NCI-H2196 treated with DMSO at 0.1 percent for 48 hours (cell line): ENCODE measurements around the gene RPP30.
"Not testable (repeated sequence)": the region's sequence is repeated elsewhere in the genome, so short reads cannot be mapped to it uniquely, and the experiment has no call there.

Experiments
- DNase-seq: peaks from one replicate; lab custom pipeline; 2025; ENCODE audit not compliant: unreplicated experiment; lab: John Stamatoyannopoulos, UW

The RPP30 gene

DNA sequence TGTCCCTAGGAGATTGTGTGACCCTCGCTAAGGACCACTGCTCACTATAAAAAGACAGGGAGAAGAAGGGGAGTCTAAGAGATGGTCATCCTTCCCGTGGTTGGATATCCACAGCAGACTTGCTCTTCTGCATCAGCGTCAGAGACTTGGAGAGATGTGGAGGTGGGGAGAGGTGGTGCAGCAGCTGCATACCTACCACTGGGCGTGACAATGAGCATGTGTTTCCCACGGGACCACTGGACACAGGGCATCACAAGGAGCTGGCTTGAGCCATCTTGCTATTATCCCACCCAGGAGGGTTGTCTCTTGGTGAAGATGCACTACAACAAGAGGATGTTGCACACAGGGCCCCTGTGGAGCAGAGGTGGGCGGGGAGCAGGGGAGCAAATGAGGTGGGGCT is 67.9 kb downstream of the RPP30 start:
- DNase-seq: no peak

DNA sequence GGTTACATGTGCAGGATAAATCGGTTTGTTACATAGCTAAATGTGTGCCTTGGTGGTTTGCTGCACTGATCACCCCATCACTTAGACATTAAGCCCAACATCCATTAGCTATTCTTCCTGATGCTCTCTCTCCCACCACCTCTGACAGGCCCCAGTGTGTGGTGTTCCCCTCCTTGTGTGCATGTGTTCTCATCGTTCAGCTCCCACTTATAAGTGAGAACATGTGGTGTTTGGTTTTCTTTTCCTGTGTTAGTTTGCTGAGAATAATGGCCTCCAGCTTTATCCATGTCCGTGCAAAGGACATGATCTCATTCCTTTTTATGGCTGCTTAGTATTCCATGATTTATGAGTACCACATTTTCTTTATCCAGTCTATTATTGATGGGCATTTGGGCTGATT is 71.2 kb downstream of the RPP30 start:
- DNase-seq: not testable (repeated sequence)

DNA sequence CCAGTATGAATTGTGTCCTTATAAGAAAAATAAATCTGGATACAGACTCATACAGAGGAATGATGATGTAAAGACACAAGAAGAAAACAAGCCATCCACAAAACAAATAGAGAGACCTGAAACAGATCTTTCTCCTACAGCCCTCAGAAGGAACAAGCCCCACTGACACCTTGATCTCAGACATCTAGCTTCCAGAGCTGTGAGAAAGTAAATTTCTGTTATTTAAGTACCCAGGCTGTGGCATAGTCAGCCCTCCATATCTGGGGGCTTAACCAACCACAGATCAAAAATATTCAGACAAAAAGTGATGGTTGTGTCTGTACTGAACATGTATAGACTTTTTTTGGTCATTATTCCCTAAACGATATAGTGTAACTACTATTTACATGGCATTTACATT is 73.0 kb downstream of the RPP30 start:
- DNase-seq: no peak

DNA sequence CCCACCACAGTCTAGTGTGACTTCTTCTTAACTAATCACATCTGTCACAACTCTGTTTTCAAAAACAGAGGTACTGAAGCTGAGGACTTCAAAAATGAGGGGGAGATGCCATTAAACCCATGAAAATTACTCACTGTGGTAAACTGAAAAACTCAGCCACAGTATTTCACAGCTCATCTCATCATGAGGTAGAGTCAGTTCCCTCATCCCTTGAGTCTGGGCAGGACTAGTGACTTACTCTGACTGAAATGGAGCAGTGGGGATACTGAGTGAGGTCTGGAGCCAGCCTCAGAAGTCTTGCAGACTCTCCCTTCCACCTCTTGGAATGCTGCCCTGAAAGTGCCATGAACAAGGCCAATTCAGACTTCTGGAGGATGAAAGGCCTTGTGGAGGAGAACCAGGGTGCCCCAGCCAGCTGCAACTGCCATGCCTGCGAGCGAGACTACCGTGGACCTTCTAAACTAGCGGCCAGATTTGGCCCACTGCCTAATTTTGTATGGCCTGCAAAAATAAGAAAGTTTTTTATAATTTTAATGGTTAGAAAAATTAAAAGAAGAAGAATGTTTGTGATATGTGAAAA is 73.8 kb downstream of the RPP30 start:
- DNase-seq: no peak

DNA sequence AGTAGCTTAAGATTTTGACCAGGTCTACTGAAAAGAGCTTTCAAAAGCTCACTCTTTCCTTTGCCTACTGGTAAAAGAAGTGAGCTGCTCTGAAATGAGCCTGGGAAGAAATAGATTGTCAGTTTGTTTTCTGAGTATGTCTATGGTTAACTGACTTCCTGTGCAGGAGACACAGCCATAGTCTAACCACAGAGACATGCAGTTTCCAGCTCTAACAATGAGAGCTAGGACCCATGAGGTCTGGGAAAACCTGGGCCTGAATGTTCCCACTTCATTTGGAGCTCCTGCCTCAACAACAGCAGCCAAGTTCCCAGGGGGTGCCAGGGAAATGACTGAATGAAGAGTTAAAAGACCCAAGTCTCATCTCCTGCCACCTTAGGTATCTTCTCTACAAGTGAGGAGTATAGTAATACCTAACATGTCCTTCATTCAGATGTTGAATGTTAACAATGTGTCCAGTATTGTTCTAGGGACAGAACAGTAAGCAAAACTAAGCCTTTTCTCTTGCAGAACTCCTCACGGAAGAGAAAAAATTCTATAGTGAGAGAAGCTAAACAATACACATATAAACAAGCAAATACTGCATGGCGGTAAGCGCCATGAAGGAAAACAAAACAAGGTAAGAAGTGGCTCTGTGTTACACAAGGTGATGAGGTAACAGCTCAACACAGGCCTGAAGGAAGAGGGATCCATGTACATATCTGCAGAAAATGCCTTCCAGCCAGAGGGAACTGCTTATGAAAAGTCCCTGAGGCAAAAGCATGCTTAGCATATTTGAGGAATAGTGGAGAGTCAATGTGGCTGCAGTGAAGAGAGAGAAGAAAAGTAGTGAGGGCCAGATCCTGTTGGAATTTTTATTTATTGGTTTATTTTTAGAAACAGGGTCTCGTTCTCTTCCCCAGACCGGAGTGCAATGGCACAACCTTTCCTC is 75.5 kb downstream of the RPP30 start:
- no peak for DNase-seq
